ELF-1 (cell line): ENCODE data around the gene PTPRR.

ENCODE experiments used
- DNase-seq: peaks from one replicate; pipeline ENCODE4 v3.0.0-alpha.2; 2016; ENCODE audit warnings: low read depth, low spot score

Gene PTPRR

GRCh38 chr12:70646850-70647249 is 273.7 kb downstream of the PTPRR start:
- DNase-seq, result no peak

GRCh38 chr12:70645494-70646317 is 274.8 kb downstream of the PTPRR start:
- peak; percentile 23 for DNase-seq

GRCh38 chr12:70644861-70645260 is 275.7 kb downstream of the PTPRR start:
- no peak for DNase-seq

- no peak for DNase-seq
Observed at GRCh38 chr12:70643939-70644338, 276.6 kb downstream of the PTPRR start.

- DNase-seq, result no peak
Observed at GRCh38 chr12:70641691-70642090, 278.8 kb downstream of the PTPRR start.

GRCh38 chr12:70640901-70641300 is 279.6 kb downstream of the PTPRR start:
- DNase-seq, result no peak

- DNase-seq, result no peak
Observed at GRCh38 chr12:70639535-70639934, 281.0 kb downstream of the PTPRR start.

GRCh38 chr12:70638639-70639360 is 281.7 kb downstream of the PTPRR start:
- DNase-seq, result no peak

- no peak for DNase-seq
Observed at GRCh38 chr12:70637303-70638085, 283.0 kb downstream of the PTPRR start, which contains the start of gene PTPRB. PTPRB (minus strand) TSS chr12:70637429; CDS start chr12:70637395, 34 bp downstream.

GRCh38 chr12:70635755-70636154 is 284.8 kb downstream of the PTPRR start:
- DNase-seq, result no peak

GRCh38 chr12:70628701-70629480 is 291.6 kb downstream of the PTPRR start:
- DNase-seq, result no peak

GRCh38 chr12:70627677-70628076 is 292.9 kb downstream of the PTPRR start:
- no peak for DNase-seq

GRCh38 chr12:70626180-70626579 is 294.4 kb downstream of the PTPRR start:
- no peak for DNase-seq

- no peak for DNase-seq
Observed at GRCh38 chr12:70619471-70620152, 300.9 kb downstream of the PTPRR start.

- DNase-seq, result no peak
Observed at GRCh38 chr12:70618371-70618770, 302.2 kb downstream of the PTPRR start.

- peak; percentile 4 for DNase-seq
Observed at GRCh38 chr12:70617450-70617849, 303.1 kb downstream of the PTPRR start.

- DNase-seq, result no peak
Observed at GRCh38 chr12:70615174-70615866, 305.2 kb downstream of the PTPRR start.

GRCh38 chr12:70609739-70610491 is 310.6 kb downstream of the PTPRR start:
- peak; percentile 52 for DNase-seq

- peak; percentile 49 for DNase-seq
Observed at GRCh38 chr12:70609203-70609602, 311.3 kb downstream of the PTPRR start.
